Fibroblast of peridontal ligament (primary cell): ENCODE data around the gene SPG7.

Source experiments
- DNase-seq: peaks from one replicate; pipeline ENCODE4 v3.0.0-alpha.2; 2010; ENCODE audit errors: extremely low read depth

Gene SPG7

DNA sequence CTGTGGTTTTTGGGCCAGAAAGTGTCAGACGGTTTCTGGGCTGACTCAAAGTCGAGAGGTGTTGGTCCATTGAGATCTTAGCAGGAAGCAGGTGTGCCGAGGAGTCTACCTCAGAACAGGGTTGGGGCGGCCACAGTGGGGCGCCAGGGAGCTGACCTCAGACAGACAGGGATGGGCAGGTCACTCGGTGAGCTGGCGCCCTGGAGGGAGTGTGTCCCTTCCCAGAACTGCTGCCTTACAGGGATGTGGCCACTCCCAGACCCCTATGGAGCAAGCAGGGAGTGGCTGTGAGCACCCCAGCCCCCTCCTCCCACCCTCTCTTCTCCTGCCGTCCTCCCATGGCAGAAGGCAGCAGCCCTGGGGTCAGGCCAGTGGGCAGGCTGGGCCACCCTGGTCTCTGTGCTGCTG is 91.3 kb downstream of the SPG7 start:
- no peak for DNase-seq

DNA sequence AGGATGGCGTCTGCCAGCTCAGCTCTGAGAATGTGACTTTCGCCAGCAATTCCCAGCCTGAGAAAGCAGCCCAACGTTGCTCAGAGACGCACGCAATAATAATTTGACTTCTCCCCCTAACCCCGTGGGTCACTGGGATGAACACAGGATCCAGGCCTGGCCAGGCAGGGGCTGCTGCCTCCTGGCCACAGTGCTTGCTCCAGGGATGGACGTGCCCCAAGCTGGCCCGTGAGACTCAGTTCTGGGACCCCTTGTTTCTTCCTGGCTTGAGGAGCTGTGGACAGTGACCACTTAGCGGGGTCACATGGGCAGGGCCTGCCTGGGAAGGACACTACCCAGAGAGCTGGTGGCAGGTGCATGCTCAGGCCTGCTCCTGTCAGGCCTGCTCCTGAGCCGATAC is 91.7 kb downstream of the SPG7 start:
- DNase-seq = no peak

DNA sequence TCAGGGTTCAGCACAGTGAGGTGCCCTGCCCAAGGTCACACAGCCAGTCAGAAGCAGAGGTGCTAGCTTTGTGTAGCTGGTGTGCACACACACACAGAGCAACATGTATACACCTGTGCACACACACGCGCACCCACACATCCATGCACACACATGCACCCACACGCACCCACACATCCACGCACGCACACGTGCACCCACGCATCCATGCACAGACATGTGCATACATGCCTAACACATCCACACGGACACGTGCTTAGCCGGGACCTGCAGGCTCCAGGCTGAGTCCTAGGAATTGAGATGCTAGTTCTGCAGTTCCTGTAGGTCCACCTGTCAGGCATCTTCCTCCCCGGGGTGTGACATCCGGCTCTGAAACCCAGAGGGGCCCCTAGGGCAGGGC is 92.2 kb downstream of the SPG7 start:
- DNase-seq = no peak

DNA sequence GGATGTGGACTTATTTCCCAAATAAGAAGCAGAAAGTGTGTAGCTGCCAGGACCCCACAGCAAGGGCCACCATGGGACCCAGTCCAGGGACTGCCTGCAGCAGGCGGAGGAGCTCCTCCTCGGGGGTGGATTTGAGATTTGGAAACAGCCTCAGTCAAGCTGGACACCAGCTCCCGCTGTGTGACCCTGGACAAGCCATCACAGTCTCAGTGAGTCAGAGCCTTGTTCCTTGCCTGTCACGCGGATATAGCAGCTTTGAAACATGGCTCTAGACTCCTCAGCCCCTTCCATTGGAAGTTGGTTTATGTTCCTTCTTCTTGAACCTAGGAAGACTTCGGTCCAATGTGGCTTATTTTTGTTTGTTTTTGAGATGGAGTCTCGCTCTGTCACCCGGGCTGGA is 92.8 kb downstream of the SPG7 start:
- DNase-seq = no peak

DNA sequence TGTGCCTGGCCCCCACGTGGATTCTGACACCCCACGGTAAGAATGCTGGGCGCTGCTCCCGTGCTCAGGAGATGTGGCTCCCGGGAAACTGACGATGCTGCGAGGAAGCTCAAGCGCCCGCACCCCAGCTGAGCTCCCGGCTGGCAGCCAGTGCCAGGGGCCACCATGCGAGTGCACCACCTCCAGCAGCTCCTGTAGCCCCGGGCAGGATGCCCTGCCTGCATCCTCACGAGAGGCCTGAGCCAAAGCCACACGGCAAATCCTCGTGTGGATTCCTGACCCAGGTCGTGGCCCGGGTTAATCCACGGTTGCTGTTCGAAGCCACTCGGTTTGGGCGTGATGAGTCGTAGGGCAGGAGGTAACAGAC is 93.7 kb downstream of the SPG7 start:
- DNase-seq = no peak

DNA sequence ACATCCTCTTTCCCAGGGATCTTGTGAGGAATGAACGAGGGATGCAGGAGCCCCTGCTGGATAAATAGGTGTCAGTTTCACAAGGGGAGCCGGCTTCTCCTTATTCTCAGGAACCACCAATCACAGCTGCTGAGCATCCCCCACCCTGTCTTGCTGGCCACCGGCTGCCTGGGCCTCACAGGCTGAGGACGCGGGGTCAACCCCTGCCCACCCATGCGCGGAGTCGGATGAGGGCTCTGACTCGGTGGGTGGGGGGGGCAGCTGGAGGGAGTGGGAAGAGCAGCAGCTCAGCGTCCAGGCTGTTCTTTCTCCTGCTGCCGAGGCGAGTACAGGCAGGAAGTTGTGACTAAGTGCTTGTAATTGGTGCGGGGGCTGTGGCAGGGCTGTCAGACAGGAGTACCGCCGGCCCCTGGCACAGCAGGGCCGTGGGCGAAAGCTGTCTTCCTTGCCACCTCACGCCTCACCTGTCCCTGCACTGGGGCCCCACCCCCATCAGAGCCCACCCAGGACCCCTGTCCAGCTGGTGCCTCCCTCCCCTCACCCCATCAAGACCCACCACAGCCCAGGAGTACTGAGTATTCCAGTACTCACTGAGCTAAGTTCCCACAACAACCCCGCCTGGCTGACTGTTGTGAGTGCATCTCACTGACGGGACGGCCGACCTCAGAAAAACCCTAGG is 94.2 kb downstream of the SPG7 start:
- DNase-seq = peak; percentile 48

DNA sequence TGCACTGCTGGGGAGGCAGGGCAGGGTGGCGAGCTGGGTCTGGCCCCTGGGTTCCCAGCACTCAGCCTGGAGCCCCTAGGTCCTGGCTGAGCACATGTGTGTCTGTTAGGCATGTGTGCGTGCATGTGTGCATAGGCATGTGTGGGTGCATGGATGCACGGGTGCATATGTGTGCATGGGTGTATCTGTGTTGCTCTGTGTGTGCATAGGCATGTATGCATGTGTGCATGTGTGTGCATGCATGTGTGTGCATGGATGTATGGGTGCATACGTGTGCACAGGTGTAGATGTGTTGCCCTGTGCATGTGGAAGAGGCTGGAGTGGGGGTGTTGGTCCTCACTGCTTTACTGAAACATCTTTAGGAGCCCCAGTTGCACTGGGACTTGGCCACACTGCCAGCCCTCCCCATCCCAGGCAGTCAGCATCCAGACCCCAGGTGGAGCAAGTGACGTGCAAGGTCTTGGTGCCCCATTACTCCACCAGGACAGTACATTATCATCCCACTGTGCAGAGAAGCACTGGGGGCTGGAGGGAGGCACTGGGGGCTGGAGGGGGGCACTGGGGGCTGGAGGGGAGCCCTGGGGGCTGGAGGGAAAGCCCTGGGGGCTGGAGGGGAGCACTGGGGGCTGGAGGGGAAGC is 94.9 kb downstream of the SPG7 start:
- no peak for DNase-seq

DNA sequence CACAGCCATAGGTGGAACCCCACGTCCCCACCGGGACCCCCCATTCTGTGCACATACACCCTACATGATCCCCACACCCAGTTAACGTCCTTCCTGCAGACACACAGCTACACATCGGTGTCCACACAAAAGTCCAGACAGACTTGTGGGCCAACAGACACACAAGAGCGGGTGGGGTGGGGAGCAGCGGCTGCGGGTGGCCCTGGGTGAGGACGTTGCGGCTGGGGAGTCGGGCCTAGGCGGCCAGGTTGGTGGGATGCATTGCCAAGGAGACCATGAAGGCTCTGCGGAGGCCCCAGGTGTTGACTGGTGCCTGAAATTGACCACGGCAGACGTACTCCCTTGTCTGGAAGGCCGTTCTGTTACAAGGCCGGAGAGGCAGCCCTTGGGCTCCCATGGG is 96.6 kb downstream of the SPG7 start:
- DNase-seq = no peak

DNA sequence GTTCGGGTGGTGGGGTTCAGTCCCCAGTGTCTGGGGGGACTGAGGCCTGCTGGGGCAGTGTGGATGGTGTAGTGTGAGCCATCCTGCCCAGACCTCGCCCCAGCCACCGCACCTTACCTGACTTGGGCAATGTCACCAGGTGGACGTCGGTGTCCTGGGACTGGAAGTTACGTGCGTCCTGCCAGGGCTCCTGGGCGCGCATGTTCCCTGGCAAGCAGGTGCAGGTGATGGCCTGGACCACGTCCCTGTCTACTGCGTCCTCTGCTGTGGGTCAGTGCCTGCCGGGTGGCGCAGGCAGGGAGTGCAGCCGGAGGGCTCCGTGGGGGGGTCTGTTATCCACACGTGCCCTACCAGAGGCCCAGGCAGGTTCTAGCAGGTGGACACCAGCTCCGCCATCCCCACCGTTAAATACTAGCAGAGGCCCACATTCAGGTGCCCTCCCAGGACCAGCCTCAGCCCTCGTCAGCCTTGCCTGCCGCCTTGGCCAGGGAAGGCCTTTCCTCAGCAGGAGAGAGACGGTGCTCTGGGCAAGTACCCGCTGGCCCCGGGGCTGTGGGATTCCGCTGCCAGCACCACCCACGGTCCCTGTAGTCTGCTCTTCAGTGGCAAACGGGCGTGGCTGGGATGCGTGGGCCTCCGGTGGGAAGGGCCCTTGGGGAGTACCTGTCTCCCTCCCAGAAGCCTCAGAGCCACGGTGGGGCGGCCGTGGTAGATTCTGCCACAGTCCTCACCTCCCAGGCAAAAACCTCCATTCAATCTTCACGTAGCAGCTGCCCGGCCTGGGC is 97.2 kb downstream of the SPG7 start:
- no peak for DNase-seq

DNA sequence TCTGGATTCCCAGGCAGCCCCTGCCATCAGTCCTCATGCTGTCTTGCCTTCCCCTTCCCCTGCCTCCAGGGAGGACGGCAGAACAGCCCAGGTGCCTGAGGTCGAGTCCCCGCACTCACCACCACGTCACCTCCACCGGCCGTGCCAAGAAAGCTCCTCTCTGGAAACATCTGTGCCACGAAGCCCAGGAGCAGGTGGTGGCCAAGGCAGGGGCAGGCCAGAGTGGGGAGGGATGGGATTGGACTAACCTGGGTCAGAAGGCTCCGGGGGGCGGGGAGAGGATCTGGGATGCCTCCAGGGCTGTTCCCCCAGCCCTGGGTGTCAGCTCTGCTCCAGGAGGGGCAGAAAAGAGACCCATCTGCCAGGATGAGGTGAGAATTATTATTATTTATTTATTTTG is 97.8 kb downstream of the SPG7 start:
- no peak for DNase-seq
